Thyroid gland (tissue), 4 donors: Measurements from ENCODE around the gene GPR132.

ENCODE experiments used
- POLR2A ChIP-seq, 2 donors: fragments of 450-650 bp; IDR thresholded peaks; one replicate each; pipeline ENCODE4 v1.6.1; 2017; ENCODE audit warnings: antibody characterized with exemption in 2 of 2, mild to moderate bottlenecking in 2 of 2, moderate library complexity in 1 of 2
- TF ChIP-seq, protein P1 (sequence below), 6 experiments: fragments of 200-600 bp in 3 of 6; fragments of 450-650 bp in 3 of 6; sonication (generic) in 3 of 6; IDR thresholded peaks; one replicate each; pipeline ENCODE4 v1.5.1; 2016 to 2019; ENCODE audit warnings: antibody characterized with exemption in 6 of 6, mild to moderate bottlenecking in 2 of 6, inconsistent platforms in 1 of 6, moderate library complexity in 1 of 6

DNA sequence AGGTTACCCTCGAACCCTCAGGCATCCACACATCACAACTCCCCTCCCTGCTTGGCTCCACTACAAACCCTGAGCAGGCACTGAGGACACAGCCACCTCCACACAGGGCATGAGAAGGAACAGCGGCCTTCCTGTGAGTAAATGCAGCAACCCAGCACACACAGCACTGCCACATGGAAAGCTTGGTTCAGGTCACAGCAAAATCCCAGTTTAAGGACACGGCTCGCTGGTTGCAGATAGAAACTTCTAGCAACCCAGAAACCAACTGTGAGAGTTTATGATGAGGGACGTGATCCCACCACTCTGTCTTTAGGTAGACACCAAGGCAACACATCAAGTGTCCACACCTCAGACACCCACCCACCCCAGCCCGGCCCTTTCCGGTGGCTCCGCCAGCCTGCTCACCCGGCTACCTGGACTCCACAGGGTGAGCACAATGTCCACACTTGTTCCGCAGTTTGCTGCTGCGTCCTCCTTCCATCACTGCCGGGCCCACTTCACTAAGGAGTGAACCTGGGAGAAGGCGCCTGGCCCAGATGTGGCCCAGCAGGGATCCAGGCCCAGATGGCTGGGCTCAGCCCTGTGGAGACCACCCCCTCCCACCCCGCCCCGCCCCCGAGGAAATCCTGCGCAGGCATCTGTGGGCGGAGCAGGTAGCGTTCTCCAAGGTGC is 57.5 kb downstream of the GPR132 start:
- TF ChIP-seq, protein P1, sequence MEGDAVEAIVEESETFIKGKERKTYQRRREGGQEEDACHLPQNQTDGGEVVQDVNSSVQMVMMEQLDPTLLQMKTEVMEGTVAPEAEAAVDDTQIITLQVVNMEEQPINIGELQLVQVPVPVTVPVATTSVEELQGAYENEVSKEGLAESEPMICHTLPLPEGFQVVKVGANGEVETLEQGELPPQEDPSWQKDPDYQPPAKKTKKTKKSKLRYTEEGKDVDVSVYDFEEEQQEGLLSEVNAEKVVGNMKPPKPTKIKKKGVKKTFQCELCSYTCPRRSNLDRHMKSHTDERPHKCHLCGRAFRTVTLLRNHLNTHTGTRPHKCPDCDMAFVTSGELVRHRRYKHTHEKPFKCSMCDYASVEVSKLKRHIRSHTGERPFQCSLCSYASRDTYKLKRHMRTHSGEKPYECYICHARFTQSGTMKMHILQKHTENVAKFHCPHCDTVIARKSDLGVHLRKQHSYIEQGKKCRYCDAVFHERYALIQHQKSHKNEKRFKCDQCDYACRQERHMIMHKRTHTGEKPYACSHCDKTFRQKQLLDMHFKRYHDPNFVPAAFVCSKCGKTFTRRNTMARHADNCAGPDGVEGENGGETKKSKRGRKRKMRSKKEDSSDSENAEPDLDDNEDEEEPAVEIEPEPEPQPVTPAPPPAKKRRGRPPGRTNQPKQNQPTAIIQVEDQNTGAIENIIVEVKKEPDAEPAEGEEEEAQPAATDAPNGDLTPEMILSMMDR (IDR thresholded peaks at IDR 0.05) = no peak
- no peak for TF ChIP-seq POLR2A (IDR thresholded peaks at IDR 0.05)
